GM18517 (cell line): ENCODE data around the gene TRANK1.
A peak's percentile ranks its signal among the peaks of the same experiment; 100 is the strongest.
"Not testable (repeated sequence)": the region's sequence is repeated elsewhere in the genome, so short reads cannot be mapped to it uniquely, and the experiment has no call there.

Experiments used
- ATAC-seq: cut with Tn5 transposase; IDR thresholded peaks from one replicate; pipeline ENCODE4 v1.9.1; 2021; ENCODE audit warnings: mild to moderate bottlenecking, moderate library complexity; ENCODE audit not compliant: unreplicated experiment

Gene TRANK1

GRCh38 chr3:36923523-36923943, 21.3 kb downstream of the TRANK1 start:
- no peak for ATAC-seq

GRCh38 chr3:36920884-36921567, 23.8 kb downstream of the TRANK1 start:
- ATAC-seq: no peak

GRCh38 chr3:36919439-36920160, 25.3 kb downstream of the TRANK1 start:
- ATAC-seq: no peak

GRCh38 chr3:36918050-36918449, 26.8 kb downstream of the TRANK1 start:
- peak; percentile 96 for ATAC-seq

GRCh38 chr3:36911990-36912804, 32.7 kb downstream of the TRANK1 start:
- ATAC-seq: peak; percentile 98

- ATAC-seq: no peak
These were observed 35.2 kb downstream of the TRANK1 start for GRCh38 chr3:36909666-36910065.

GRCh38 chr3:36909181-36909580, 35.7 kb downstream of the TRANK1 start:
- ATAC-seq: no peak

- no peak for ATAC-seq
These were observed 36.1 kb downstream of the TRANK1 start for GRCh38 chr3:36908647-36909180.

- ATAC-seq: no peak
These were observed 36.8 kb downstream of the TRANK1 start for GRCh38 chr3:36907911-36908646.

- ATAC-seq: no peak
These were observed 38.2 kb downstream of the TRANK1 start for GRCh38 chr3:36906504-36907149.

GRCh38 chr3:36905545-36905944, 39.3 kb downstream of the TRANK1 start:
- ATAC-seq: no peak

GRCh38 chr3:36904641-36905040, 40.2 kb downstream of the TRANK1 start:
- ATAC-seq: no peak

- ATAC-seq: not testable (repeated sequence)
These were observed 40.8 kb downstream of the TRANK1 start for GRCh38 chr3:36904065-36904464.

GRCh38 chr3:36903119-36903882, 41.6 kb downstream of the TRANK1 start:
- ATAC-seq: no peak

- ATAC-seq: no peak
These were observed 43.3 kb downstream of the TRANK1 start for GRCh38 chr3:36901588-36901987.

- ATAC-seq: no peak
These were observed 44.1 kb downstream of the TRANK1 start for GRCh38 chr3:36900474-36901443.

GRCh38 chr3:36895496-36896409, 49.1 kb downstream of the TRANK1 start:
- no peak for ATAC-seq
